UCSD-AML1 (cell line): Measurements from ENCODE around the gene NRXN3.
A peak's percentile ranks its signal among the peaks of the same experiment; 100 is the strongest.
"Not testable (repeated sequence)": the region's sequence is repeated elsewhere in the genome, so short reads cannot be mapped to it uniquely, and the experiment has no call there.

Experiments used
- DNase-seq: peaks from one replicate; lab custom pipeline; 2025; ENCODE audit not compliant: unreplicated experiment; lab: John Stamatoyannopoulos, UW

The NRXN3 gene

GRCh38 chr14:78479127-78479780 is 309.1 kb downstream of the NRXN3 start:
- DNase-seq, result no peak

GRCh38 chr14:78484028-78484427 is 313.9 kb downstream of the NRXN3 start:
- no peak for DNase-seq

- no peak for DNase-seq
These were observed 315.9 kb downstream of the NRXN3 start for GRCh38 chr14:78486081-78486480.

GRCh38 chr14:78486621-78487020 is 316.4 kb downstream of the NRXN3 start:
- no peak for DNase-seq

GRCh38 chr14:78487573-78487972 is 317.4 kb downstream of the NRXN3 start:
- DNase-seq, result not testable (repeated sequence)

- no peak for DNase-seq
These were observed 318.8 kb downstream of the NRXN3 start for GRCh38 chr14:78488938-78489337.

GRCh38 chr14:78491048-78491447 is 320.9 kb downstream of the NRXN3 start:
- no peak for DNase-seq

GRCh38 chr14:78498062-78498595 is 328.0 kb downstream of the NRXN3 start:
- DNase-seq, result no peak

- no peak for DNase-seq
These were observed 331.7 kb downstream of the NRXN3 start for GRCh38 chr14:78501909-78502308.

- DNase-seq, result no peak
These were observed 337.9 kb downstream of the NRXN3 start for GRCh38 chr14:78508023-78508422.

GRCh38 chr14:78509516-78509915 is 339.3 kb downstream of the NRXN3 start:
- no peak for DNase-seq

- DNase-seq, result no peak
These were observed 341.8 kb downstream of the NRXN3 start for GRCh38 chr14:78512021-78512420.

GRCh38 chr14:78519863-78520262 is 349.7 kb downstream of the NRXN3 start:
- peak; percentile 13 for DNase-seq

- DNase-seq, result no peak
These were observed 354.0 kb downstream of the NRXN3 start for GRCh38 chr14:78524196-78524595.

- no peak for DNase-seq
These were observed 354.6 kb downstream of the NRXN3 start for GRCh38 chr14:78524766-78525165.

- no peak for DNase-seq
These were observed 359.9 kb downstream of the NRXN3 start for GRCh38 chr14:78530078-78530477.

GRCh38 chr14:78534141-78534540 is 364.0 kb downstream of the NRXN3 start:
- DNase-seq, result no peak

- DNase-seq, result no peak
These were observed 364.9 kb downstream of the NRXN3 start for GRCh38 chr14:78535041-78535440.

GRCh38 chr14:78541788-78542187 is 371.6 kb downstream of the NRXN3 start:
- not testable (repeated sequence) for DNase-seq

- DNase-seq, result no peak
These were observed 373.3 kb downstream of the NRXN3 start for GRCh38 chr14:78543433-78543832.

- no peak for DNase-seq
These were observed 390.9 kb downstream of the NRXN3 start for GRCh38 chr14:78561074-78561473.

- peak; percentile 70 for DNase-seq
These were observed 396.1 kb downstream of the NRXN3 start for GRCh38 chr14:78566026-78566858.
